SK-N-SH treated with all-trans-retinoic acid at 6 μM for 48 hours (cell line): ENCODE results near the gene CALHM2.
A peak's percentile ranks its signal among the peaks of the same experiment; 100 is the strongest.

ENCODE experiments used
- ATAC-seq: fragments of 200-7000 bp; cut with Tn5 transposase; 3 replicates; pipeline ENCODE4 v1.9.1; 2020; ENCODE audit warnings: mild to moderate bottlenecking, moderate library complexity
- BACH2 ChIP-seq: fragments of 250-450 bp; sonication (Bioruptor Pico); IDR thresholded peaks from 2 replicates; pipeline ENCODE4 v1.9.0; 2021; ENCODE audit warnings: mild to moderate bottlenecking, borderline replicate concordance
- CREB5 ChIP-seq: fragments of 250-450 bp; sonication (Bioruptor Pico); IDR thresholded peaks from 2 replicates; pipeline ENCODE4 v1.5.1; 2020; ENCODE audit warnings: low read depth, mild to moderate bottlenecking, moderate library complexity
- CSDC2 ChIP-seq: fragments of 250-450 bp; sonication (Bioruptor Pico); IDR thresholded peaks from 2 replicates; pipeline ENCODE4 v1.5.0; 2020; ENCODE audit warnings: mild to moderate bottlenecking, moderate library complexity
- CSRNP3 ChIP-seq: fragments of 250-450 bp; sonication (Bioruptor Pico); IDR thresholded peaks from 2 replicates; pipeline ENCODE4 v1.5.1; 2021; ENCODE audit warnings: mild to moderate bottlenecking, moderate library complexity
- ESRRG ChIP-seq: fragments of 250-450 bp; sonication (Bioruptor Pico); IDR thresholded peaks from 2 replicates; pipeline ENCODE4 v1.6.1; 2021; ENCODE audit warnings: mild to moderate bottlenecking
- GLIS3 ChIP-seq: fragments of 250-450 bp; sonication (Bioruptor Pico); IDR thresholded peaks from 2 replicates; pipeline ENCODE4 v1.5.0; 2020; ENCODE audit warnings: mild to moderate bottlenecking, moderate library complexity
- ISL1 ChIP-seq: fragments of 250-450 bp; sonication (Bioruptor Pico); IDR thresholded peaks from 2 replicates; pipeline ENCODE4 v2.1.2; 2022; ENCODE audit warnings: mild to moderate bottlenecking, moderate library complexity
- OSR1 ChIP-seq: fragments of 250-450 bp; sonication (Bioruptor Pico); IDR thresholded peaks from 2 replicates; pipeline ENCODE4 v1.8.0; 2022; ENCODE audit warnings: moderate library complexity, mild to moderate bottlenecking, inconsistent platforms
- PATZ1 ChIP-seq: fragments of 250-450 bp; sonication (Bioruptor Pico); IDR thresholded peaks from 2 replicates; pipeline ENCODE4 v1.8.0; 2020; ENCODE audit warnings: mild to moderate bottlenecking, moderate library complexity, borderline replicate concordance
- POU6F1 ChIP-seq: fragments of 250-450 bp; sonication (Bioruptor Pico); IDR thresholded peaks from 2 replicates; pipeline ENCODE4 v1.8.0; 2021; ENCODE audit warnings: low read depth, mild to moderate bottlenecking, moderate library complexity, borderline replicate concordance
- PPARA ChIP-seq: fragments of 250-450 bp; sonication (Bioruptor Pico); IDR thresholded peaks from 2 replicates; pipeline ENCODE4 v1.5.0; 2020; ENCODE audit warnings: mild to moderate bottlenecking, borderline replicate concordance
- RARB ChIP-seq: fragments of 250-450 bp; sonication (Bioruptor Pico); IDR thresholded peaks from 2 replicates; pipeline ENCODE4 v1.8.0; 2021; ENCODE audit warnings: mild to moderate bottlenecking, moderate library complexity
- SNAI2 ChIP-seq: fragments of 250-450 bp; sonication (Bioruptor Pico); IDR thresholded peaks from 2 replicates; pipeline ENCODE4 v1.5.0; 2020; ENCODE audit warnings: mild to moderate bottlenecking, moderate library complexity
- TCF4 ChIP-seq: fragments of 250-450 bp; sonication (Bioruptor Pico); IDR thresholded peaks from 2 replicates; pipeline ENCODE4 v1.8.0; 2021; ENCODE audit warnings: mild to moderate bottlenecking, moderate library complexity, borderline replicate concordance
- TOX ChIP-seq: fragments of 250-450 bp; sonication (Bioruptor Pico); IDR thresholded peaks from 2 replicates; pipeline ENCODE4 v1.8.0; 2021; ENCODE audit warnings: mild to moderate bottlenecking, moderate library complexity, borderline replicate concordance
- TSHZ2 ChIP-seq: fragments of 250-450 bp; sonication (Bioruptor Pico); IDR thresholded peaks from 2 replicates; pipeline ENCODE4 v1.5.0; 2020; ENCODE audit warnings: mild to moderate bottlenecking, moderate library complexity
- ZC3H10 ChIP-seq: fragments of 250-450 bp; sonication (Bioruptor Pico); IDR thresholded peaks from 2 replicates; pipeline ENCODE4 v1.5.1; 2021; ENCODE audit warnings: mild to moderate bottlenecking, moderate library complexity
- ZFP3 ChIP-seq: fragments of 250-450 bp; sonication (Bioruptor Pico); IDR thresholded peaks from 2 replicates; pipeline ENCODE4 v1.5.0; 2020; ENCODE audit warnings: mild to moderate bottlenecking, moderate library complexity
- ZFP30 ChIP-seq: fragments of 450-650 bp; formaldehyde crosslinking; IDR thresholded peaks from 2 replicates; pipeline ENCODE4 v1.5.0; 2022; ENCODE audit warnings: mild to moderate bottlenecking, moderate library complexity
- ZNF70 ChIP-seq: fragments of 450-650 bp; formaldehyde crosslinking; IDR thresholded peaks from 2 replicates; pipeline ENCODE4 v1.5.0; 2020; ENCODE audit warnings: mild to moderate bottlenecking, moderate library complexity
- ZNF8 ChIP-seq: fragments of 450-650 bp; formaldehyde crosslinking; IDR thresholded peaks from 2 replicates; pipeline ENCODE4 v1.5.0; 2020; ENCODE audit warnings: mild to moderate bottlenecking, moderate library complexity

CALHM2 gene

GRCh38 chr10:103480521-103480920 is 28.4 kb upstream of the CALHM2 start:
- no peak for TF ChIP-seq ZNF8 (CRISPR knock-in tag)
- TF ChIP-seq CSDC2 (CRISPR knock-in tag): no peak
- no peak for TF ChIP-seq PPARA (CRISPR knock-in tag)
- no peak for TF ChIP-seq ZFP3 (CRISPR knock-in tag)
- no peak for TF ChIP-seq POU6F1 (CRISPR knock-in tag)
- no peak for TF ChIP-seq ESRRG (CRISPR knock-in tag)
- TF ChIP-seq, all 23 proteins: peak for 0
- ATAC-seq: peak; percentile 36

- TF ChIP-seq TCF4: no peak
- no peak for TF ChIP-seq CSDC2 (CRISPR knock-in tag)
- TF ChIP-seq GLIS3 (CRISPR knock-in tag): no peak
- TF ChIP-seq POU6F1 (CRISPR knock-in tag): no peak
- no peak for TF ChIP-seq CREB5 (CRISPR knock-in tag)
- TF ChIP-seq ZC3H10 (CRISPR knock-in tag): no peak
- no peak for TF ChIP-seq ZFP30 (CRISPR knock-in tag)
- no peak for TF ChIP-seq SNAI2 (CRISPR knock-in tag)
- no peak for TF ChIP-seq PPARA (CRISPR knock-in tag)
- no peak for TF ChIP-seq ZNF70 (CRISPR knock-in tag)
- TF ChIP-seq RARB (CRISPR knock-in tag): no peak
- no peak for TF ChIP-seq OSR1 (CRISPR knock-in tag)
- no peak for TF ChIP-seq PATZ1 (CRISPR knock-in tag)
- TF ChIP-seq ZNF8 (CRISPR knock-in tag): no peak
- no peak for TF ChIP-seq TSHZ2 (CRISPR knock-in tag)
- no peak for TF ChIP-seq ZFP3 (CRISPR knock-in tag)
- TF ChIP-seq CSRNP3: no peak
- TF ChIP-seq BACH2: no peak
- no peak for TF ChIP-seq ISL1 (CRISPR knock-in tag)
- TF ChIP-seq TOX (CRISPR knock-in tag): no peak
- TF ChIP-seq, all 23 proteins: peak for 0
- ATAC-seq: no peak; the same call in 2 of the 3 replicates
Observed at GRCh38 chr10:103479135-103479534, 27.0 kb upstream of the CALHM2 start, which contains the start of gene CALHM3. CALHM3 (minus strand) TSS chr10:103479240; CDS start chr10:103479032, 208 bp downstream.
